ENCODE measurements around the gene AKAP9.
"Not testable (repeated sequence)": the region's sequence is repeated elsewhere in the genome, so short reads cannot be mapped to it uniquely, and the experiment has no call there.

Gene AKAP9

DNA sequence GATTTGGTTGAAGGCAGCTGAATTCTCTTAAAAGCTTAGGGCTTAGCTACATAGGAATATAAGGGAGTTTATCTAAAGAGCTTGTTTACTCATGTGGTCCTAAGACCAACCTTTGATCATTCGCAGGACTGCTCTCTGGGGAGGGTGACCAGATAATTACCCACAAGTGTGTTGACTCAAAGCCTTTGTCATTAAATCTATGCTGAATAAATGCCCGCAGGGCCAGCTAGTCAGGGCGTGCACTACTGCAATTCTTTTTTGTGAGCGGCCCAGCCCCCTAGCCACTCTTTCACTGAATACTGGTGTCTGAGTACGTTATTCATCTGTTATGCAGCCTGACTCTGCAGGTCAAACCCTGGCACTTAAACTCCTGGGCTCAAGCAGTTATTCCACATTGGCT is 69.6 kb downstream of the AKAP9 start:
- no peak for DNase-seq (ENCODE audit: low spot score)

DNA sequence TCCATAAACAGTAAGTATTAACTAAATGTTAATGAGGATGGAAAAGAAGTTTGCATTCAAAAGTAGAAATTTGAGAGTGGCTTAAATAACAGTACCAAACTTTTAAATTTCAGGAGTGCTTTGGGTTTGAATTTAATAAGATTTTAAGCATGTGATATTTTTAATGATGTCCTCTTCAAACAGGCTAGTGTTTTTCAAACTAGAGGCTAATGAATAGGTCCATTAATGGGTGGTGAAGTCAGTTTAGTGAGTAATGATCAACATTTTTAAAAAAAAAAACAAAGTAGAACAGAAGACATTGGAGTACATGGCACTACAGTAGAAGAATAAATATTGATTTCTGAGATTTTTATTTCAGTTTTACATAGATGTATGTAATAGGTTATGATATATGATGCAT is 72.9 kb downstream of the AKAP9 start:
- no peak for DNase-seq (ENCODE audit: low spot score)

DNA sequence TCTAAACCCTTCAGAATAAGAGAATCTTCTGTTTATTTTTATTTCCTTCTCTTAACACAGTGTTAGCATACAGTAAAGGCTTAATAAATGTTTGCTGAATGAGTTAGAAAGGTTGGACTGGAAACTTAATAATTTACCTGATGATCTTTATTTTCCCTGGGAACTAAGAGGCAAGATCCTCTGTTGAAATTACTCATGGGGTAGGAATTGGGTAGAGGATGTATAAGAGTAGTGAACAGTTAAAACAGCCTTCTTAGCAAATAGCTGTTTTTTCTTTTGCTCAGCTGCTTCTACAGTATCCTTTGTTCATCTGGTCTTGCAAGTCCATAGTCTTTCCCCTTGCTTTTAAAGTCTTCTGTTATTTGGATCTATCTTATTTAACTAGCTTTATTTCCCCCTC is 80.0 kb downstream of the AKAP9 start:
- no peak for DNase-seq (ENCODE audit: low spot score)

DNA sequence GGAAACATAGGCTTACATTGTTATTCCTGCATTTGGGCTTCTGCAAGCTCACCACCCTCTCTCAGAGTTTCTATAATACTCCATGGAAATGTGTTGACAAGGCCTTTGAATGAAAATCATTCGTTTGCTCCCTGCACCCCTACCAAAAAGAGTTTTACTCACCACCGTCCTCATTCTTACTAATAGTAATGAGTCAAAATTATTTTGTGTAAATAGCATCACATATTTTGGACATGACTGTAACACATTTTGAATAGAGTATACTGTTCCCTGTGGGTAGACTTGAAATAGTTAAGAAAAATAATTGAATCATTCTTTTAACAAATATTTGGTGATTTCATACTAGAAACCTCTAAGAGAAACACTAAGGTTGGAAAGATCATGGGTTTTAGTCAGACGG is 84.6 kb downstream of the AKAP9 start:
- DNase-seq (ENCODE audit: low spot score), result no peak

DNA sequence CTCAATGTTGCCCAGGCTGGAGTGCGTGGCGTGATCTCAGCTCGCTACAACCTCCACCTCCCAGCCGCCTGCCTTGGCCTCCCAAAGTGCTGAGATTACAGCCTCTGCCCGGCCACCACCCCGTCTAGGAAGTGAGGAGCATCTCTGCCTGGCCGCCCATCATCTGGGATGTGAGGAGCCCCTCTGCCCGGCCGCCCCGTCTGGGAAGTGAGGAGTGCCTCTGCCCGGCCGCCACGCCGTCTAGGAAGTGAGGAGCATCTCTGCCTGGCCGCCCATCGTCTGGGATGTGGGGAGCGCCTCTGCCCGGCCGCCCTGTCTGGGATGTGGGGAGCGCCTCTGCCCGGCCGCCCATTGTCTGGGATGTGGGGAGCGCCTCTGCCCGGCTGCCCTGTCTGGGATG is 86.0 kb downstream of the AKAP9 start:
- DNase-seq (ENCODE audit: low spot score), result not testable (repeated sequence)

DNA sequence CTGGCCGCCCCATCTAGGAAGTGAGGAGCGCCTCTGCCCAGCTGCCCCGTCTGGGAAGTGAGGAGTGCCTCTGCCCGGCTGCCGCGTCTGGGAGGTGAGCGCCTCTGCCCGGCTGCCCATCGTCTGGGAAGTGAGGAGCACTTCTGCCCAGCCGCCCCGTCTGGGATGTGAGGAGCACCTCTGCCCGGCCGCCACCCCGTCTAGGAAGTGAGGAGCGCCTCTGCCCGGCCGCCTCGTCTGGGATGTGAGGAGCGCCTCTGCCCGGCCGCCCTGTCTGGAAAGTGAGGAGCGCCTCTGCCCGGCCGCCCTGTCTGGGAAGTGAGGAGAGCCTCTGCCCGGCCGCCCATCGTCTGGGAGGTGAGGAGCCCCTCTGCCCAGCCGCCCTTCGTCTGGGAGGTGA is 86.5 kb downstream of the AKAP9 start:
- DNase-seq (ENCODE audit: low spot score), result not testable (repeated sequence)

DNA sequence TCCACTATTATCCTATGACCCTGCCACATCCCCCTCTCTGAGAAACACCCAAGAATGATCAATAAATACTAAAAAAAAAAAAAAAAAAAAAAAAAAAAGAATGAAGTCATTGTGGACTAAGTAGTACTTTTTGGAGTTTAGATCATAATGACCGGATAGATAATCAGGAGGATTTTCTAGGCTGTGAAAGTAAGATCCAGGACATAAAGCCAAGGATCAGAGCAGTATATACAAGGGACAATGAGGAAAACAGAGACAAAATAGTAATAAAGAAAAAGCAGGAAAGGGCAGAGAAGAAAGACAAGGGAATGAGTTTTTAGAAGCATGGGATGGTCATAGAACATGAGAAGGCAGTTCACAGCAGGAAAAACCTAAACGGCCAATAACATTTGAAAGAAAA is 87.6 kb downstream of the AKAP9 start:
- DNase-seq (ENCODE audit: low spot score), result no peak

DNA sequence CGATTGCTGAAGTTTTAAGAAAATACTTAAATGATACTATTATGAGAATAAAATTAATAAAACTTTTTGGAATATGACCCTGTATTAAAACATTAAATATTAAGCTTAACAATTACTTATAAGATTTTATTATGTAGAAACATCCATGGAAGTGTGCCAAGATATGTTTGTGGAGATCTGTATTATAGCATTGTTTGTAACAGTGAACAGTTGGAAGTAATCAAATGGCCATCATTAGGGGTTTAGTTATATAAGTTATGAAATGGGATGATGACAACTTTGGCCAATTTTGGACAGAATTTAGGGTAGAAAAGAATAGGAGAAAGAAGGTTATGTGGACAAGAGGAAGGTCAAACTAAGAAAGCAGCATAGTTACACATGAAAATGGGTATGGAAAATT is 88.0 kb downstream of the AKAP9 start:
- no peak for DNase-seq (ENCODE audit: low spot score)

DNA sequence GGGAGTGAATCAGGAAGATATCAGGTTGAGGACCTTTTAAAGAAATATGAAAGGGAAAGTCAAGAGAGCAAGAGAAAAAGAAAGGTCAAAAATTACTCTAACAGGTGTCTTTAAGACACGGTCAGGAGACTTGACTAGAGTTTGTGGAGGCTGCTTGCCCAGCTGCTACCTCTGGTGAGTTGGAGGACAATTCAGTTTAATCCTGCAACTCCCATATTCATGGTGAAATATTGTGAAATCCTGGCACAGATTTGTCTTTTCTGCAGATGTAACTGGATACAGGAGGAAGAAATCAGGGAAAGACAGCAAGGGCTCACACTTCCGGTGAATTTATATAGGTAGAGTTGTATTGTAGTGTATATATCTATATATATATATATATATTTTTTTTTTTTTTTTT is 93.5 kb downstream of the AKAP9 start:
- DNase-seq (ENCODE audit: low spot score), result no peak

DNA sequence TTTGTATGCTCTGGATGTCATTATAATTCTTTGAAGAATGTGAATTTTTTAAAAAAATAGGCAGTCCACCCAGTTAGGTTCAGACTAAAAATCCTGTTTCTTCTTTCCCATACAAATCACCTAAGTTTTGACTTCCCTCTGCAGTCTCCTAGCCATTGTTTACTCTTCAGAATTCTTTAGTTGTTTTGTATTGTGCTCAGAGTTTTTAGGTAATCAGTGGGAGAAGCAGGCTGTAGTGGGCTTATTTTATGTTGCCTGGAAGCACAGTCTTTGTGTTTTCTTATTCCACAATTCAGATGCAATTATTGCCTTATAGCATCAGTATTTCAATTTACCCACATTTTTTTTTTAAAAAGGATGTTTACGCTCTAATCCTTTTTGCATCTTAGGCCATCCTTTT is 94.9 kb downstream of the AKAP9 start:
- DNase-seq (ENCODE audit: low spot score), result no peak

DNA sequence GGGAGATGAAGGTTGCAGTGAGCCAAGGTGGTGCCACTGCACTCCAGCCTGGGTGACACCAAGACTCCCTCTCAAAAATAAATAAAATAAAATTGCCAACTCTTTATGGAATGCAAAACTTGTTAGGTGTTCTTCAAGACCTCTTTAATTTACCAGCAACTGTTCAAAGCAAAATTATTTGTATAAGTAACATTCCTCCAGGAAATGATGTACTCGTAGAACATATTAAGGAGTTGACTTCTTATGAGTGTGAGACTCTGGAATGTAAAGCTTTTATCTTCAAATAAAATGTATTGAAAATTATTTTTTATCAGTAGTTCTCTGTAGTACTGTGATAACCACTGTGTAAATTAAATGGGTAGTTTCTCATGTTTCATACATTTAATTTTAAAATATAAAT is 99.2 kb downstream of the AKAP9 start:
- no peak for DNase-seq (ENCODE audit: low spot score)

DNA sequence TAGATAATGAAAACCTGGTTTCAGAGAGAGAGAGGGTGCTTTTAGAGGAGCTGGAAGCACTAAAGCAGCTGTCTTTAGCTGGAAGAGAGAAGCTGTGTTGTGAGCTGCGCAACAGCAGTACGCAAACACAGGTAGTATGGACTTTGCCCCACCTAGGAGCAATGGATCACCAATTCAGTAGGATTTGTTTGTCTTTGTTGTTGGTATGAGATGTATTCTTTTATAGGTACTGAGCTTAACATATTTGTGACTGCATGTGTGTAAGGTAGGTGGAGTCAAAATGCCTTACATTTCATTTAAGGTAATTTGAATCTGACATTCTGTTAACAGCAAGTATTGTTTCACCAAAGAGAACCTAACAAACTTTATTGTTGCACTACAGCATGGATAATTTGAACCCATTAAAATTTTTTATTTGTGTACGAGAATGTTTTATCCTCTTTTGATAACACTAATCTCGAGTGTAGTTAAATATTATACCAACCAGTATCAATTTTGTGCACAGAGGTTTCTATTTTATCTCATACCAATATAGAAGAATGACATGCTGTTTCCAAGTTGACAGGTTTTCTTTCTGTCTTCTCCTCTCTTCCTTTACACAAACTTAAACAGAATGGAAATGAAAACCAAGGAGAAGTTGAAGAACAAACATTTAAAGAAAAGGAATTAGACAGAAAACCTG is 101.5 kb downstream of the AKAP9 start:
- no peak for DNase-seq (ENCODE audit: low spot score)

DNA sequence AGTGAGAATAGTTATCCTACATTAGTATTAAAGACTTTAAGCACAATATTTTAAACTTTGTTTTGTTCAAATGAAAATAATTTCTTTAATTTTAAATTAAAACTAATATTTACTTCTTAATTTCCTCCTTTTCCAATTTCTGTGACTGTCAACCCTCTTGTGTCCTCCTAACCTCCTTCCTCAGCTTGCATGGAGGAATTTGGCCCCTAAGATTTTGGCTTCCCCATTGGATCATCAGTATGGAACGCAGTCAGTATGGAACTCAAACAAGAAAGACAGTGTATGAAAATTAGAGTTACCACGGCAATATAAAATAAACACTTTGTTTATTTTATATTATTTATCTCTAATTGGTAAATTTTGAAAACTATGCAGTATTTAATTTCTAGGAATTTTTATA is 102.4 kb downstream of the AKAP9 start:
- DNase-seq (ENCODE audit: low spot score), result no peak

DNA sequence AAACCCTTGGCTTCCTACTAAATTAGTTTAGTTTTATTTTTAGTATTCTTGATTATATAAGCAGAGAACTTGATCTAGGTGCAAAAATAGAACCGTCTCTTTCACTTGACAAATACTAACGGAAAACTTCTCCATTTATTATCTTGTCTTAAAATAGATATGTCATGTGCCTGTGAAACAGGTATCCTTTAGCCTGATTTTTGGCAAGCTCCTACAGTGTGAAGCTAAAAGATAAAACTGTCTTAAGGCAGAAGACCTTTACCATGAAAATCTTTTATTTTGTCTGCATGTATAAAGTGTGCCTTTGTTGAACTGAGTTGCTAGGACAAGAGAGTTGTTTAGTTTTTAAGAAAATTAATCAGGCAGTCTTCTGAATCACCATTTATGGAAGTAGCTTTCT is 103.0 kb downstream of the AKAP9 start:
- DNase-seq (ENCODE audit: low spot score), result no peak

DNA sequence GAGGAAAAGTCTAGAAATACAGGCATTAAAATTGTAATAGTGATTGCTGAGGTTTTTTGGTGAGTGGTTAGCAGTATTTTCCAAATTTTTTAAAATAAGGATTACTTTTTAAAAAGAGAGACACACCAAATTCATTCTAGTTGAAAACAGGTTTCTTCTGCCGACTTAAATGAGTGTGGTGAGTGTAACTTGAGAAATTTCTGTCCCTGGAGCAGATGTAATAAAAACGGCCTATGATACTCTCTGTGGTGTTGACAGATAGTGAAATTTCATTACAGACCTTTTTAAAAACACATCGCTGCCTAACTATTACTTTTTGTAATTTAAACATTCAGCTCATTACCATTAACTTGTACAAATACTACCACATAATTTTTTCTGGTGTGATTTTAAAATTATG is 103.5 kb downstream of the AKAP9 start:
- DNase-seq (ENCODE audit: low spot score), result no peak

DNA sequence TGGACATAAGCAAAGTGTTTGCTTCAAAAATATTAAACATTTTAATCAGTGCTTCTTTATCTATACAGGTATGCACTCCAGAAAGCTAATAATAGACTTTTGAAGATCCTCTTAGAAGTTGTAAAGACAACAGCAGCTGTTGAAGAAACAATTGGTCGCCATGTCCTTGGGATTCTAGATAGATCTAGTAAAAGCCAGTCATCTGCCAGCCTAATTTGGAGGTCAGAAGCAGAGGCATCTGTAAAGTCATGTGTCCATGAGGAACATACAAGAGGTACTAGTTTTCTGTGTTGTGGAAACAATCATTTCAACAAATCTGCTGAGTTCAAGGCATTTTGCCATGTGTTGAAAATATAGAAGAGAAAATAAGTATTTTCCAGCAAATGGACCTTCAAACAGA is 104.3 kb downstream of the AKAP9 start:
- no peak for DNase-seq (ENCODE audit: low spot score)

DNA sequence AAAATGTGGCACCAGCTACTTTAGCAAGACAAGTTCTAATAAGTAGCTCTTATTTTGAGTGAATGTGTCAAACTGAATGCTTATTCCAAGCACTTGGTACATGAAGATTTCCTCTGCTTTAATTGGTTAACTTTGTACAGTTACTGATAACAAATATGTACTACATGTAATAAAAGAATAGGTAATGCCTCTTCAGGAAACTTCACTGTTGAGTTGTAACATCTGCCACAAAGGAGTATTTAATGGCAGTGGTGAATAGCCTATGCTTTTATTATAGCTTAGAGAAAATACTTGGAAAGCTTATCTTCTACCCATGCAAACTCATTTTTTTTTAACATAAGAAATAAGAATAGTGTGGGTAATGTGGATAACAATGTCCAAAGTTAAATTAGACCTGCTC is 111.0 kb downstream of the AKAP9 start:
- DNase-seq (ENCODE audit: low spot score), result no peak

DNA sequence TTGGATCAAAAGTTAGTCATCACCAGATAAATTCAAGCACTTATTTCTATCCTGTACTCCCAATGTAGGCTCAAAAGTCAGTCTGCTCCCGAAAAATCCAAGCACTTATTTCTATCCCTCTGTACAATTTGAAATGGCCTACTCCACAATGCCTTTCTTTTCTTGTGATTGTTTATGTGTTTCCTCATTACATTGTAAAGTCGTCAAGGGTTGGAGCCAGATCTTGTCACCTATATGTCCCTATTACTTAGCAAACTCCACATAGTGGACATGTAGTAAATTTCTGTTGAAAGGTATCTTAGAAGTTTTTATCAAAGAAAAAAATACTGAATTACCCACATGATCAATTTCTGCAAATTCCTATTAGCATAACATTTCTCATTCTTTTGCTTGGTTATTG is 111.5 kb downstream of the AKAP9 start:
- DNase-seq (ENCODE audit: low spot score), result no peak

DNA sequence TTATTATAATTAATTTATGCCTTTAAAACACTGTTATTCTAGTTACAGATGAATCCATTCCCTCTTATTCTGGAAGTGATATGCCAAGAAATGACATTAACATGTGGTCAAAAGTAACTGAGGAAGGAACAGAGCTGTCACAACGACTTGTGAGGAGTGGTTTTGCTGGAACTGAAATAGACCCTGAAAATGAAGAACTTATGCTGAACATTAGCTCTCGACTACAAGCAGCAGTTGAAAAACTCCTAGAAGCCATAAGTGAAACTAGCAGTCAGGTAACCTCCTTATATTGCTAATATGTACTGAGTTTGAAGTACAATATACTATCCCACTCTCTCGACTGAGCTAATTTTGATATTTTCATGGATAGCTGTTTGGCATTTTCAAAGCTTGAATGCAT is 112.0 kb downstream of the AKAP9 start:
- no peak for DNase-seq (ENCODE audit: low spot score)

DNA sequence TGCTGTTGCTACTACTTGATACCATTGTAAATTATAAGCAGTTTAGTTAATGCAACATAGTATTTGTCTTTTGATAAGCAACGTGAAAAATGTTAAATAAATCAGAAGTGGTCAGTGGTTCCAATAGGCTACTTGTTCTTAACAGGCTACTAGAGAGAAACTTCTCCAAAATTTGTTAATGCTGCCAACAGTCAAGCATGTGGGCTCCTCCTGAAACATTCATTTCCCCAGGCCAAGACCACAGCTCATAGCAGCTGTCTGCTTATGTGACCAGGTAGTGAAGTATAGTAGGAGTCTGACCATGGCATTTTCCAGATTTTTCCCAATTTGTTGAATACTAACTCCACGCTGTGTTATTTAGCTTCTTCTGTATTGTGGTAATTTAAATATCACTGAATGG is 112.7 kb downstream of the AKAP9 start:
- DNase-seq (ENCODE audit: low spot score), result no peak

DNA sequence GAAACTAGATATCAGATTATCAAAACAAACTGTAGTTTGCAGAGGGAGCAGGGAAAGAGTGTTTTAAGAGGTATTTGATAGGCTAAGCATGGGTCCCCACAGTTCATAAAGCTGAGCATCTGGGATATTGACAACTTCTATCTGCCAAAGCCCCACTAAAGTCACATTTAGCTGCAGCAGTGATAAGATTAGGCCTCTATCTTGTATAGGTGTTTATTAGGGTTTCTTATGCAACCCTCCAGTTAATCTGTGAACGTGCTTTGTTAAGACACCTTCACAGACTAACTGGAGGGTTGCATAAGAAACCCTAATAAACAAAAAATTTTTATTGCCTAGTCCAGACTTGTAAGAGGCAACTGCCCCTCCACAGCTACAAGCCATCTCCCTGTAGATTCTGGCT is 115.6 kb downstream of the AKAP9 start:
- no peak for DNase-seq (ENCODE audit: low spot score)

DNA sequence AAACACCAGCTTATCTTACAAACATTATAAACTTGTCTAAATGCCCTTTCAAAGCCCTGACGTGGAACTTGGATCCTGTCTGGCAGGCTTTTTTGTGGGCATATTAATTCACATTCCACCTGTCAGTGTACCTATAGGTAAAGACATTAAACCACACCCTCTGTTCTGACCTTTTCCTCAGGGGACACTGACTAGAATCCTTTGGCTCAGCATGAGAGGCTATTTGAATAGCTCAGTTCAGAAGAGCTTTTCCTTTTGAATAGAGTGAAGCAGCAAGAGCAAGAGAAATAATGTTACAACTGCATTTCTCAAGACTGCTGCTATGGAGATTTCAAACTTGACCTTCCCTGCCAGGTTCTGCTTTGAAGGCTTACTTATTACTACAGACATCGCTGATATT is 116.7 kb downstream of the AKAP9 start:
- DNase-seq (ENCODE audit: low spot score), result no peak

DNA sequence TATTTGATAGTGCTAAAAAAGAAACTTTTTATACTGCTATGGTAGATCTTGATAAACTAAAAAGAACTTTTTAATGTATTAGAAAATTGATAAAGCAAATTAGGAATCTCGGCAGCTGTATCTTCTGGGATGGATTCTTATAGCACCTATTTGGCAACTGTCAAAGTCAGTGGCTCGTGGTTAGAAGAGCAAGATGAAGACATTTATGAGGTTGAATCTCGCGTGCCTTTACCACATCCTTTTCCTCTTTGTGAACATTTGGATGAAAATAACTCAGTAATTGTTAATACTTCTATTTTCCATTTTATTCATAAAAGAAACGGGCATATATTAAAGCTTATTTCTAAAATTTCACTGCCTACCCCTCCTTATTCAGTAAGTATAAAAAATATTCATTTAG is 117.4 kb downstream of the AKAP9 start:
- no peak for DNase-seq (ENCODE audit: low spot score)

DNA sequence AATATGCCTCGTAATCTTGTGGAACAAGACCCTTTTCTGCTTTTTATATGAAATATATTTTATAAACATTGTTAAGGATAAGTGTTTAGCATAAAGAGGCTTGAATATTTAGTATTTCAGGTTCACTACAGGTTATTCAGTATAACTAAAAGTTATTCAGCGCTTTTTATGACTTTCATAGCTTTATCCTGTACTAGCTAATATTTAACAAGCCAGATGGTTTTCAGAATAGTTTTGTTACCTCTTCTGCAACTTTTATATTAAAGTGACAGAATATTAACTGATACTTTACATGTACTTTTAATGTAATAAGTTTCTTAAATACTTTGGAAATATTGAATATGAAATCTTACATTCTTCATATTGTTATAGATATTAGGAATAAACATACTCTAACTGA is 118.2 kb downstream of the AKAP9 start:
- DNase-seq (ENCODE audit: low spot score), result no peak

DNA sequence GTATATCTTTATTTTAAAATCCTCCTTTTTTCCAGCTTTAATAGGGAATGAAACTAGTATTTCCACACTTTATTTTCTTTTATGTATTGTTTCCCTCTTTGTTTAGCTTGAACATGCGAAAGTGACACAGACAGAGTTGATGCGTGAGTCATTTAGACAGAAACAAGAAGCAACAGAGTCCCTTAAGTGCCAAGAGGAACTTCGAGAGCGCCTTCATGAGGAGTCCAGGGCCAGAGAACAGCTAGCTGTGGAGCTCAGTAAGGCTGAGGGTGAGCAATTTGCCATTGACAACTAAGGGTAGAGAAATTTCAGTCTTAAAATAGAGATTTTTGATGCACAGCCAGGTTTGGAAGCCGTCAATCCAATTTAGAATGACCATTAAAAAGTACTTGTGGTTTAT is 120.5 kb downstream of the AKAP9 start:
- no peak for DNase-seq (ENCODE audit: low spot score)

Data from ecto neural progenitor cell (in vitro differentiated cells).